Osteocyte (in vitro differentiated cells): Measurements from ENCODE around the gene FBN1. TPM values are rescaled to one million over a fixed set of nuclear protein-coding genes. Genes with fewer than 3 reads are reported as not detected.
A peak's percentile ranks its signal among the peaks of the same experiment; 100 is the strongest.

Experiments
- DNase-seq: peaks from one replicate; pipeline ENCODE4 v3.0.0; 2021; ENCODE audit warnings: mixed read lengths; ENCODE audit not compliant: unreplicated experiment; ENCODE audit errors: extremely low spot score
- H3K27ac Mint-ChIP-seq: one replicate; pipeline ENCODE4 v1.8.0; 2021; ENCODE audit warnings: mild to moderate bottlenecking, mixed read lengths; ENCODE audit not compliant: unreplicated experiment
- H3K27me3 Mint-ChIP-seq: one replicate; pipeline ENCODE4 v1.8.0; 2021; ENCODE audit warnings: mixed read lengths; ENCODE audit not compliant: unreplicated experiment
- H3K36me3 Mint-ChIP-seq: one replicate; pipeline ENCODE4 v1.8.0; 2021; ENCODE audit warnings: mixed read lengths; ENCODE audit not compliant: unreplicated experiment
- H3K4me1 Mint-ChIP-seq: one replicate; pipeline ENCODE4 v1.8.0; 2021; ENCODE audit warnings: mixed read lengths; ENCODE audit not compliant: unreplicated experiment
- H3K4me3 Mint-ChIP-seq: one replicate; pipeline ENCODE4 v1.8.0; 2021; ENCODE audit warnings: mild to moderate bottlenecking, moderate library complexity, mixed read lengths; ENCODE audit not compliant: unreplicated experiment
- H3K9me3 Mint-ChIP-seq: one replicate; pipeline ENCODE4 v1.8.0; 2021; ENCODE audit warnings: mixed read lengths; ENCODE audit not compliant: unreplicated experiment
- CTCF ChIP-seq: fragments of 200-600 bp; sonication (generic); IDR thresholded peaks from 2 replicates; pipeline ENCODE4 v1.5.0; 2021; ENCODE audit warnings: antibody characterized with exemption, mild to moderate bottlenecking, moderate library complexity
- total RNA-seq: library from RNA; stranded (reverse); gene quantifications from 2 replicates; pipeline ENCODE4 v1.2.1, GENCODE V29; 2021

The FBN1 gene
- total RNA-seq, 1 donor from 2014 or later, result 1,012 TPM

GRCh38 chr15:48634096-48634495 is 11.4 kb downstream of the FBN1 start:
- no peak for TF ChIP-seq CTCF
- no peak for DNase-seq
- no peaks in the 10 kb centered on the region for H3K27me3 Mint-ChIP-seq
- no peaks in the 10 kb centered on the region for H3K9me3 Mint-ChIP-seq
- no peak overlapping the region for H3K4me3 Mint-ChIP-seq
- peaks cover 45% of the 10 kb centered on the region for H3K36me3 Mint-ChIP-seq
- H3K27ac Mint-ChIP-seq, result peak overlapping the region; percentile 95
- H3K4me1 Mint-ChIP-seq, result peaks cover 99% of the 10 kb centered on the region

GRCh38 chr15:48632651-48633050 is 12.9 kb downstream of the FBN1 start:
- Mint-ChIP-seq H3K27ac (peak overlapping the region; percentile 95), H3K4me1 (peaks cover 99% of the 10 kb centered on the region), H3K4me3 (peak overlapping the region; percentile 7), H3K27me3 (no peaks in the 10 kb centered on the region), H3K9me3 (no peaks in the 10 kb centered on the region), H3K36me3 (peaks cover 44% of the 10 kb centered on the region)
- TF ChIP-seq CTCF, result no peak
- no peak for DNase-seq

- peaks cover 36% of the 10 kb centered on the region for H3K36me3 Mint-ChIP-seq
- no peak for DNase-seq
- H3K4me1 Mint-ChIP-seq, result peaks cover 97% of the 10 kb centered on the region
- peak overlapping the region; percentile 78 for H3K27ac Mint-ChIP-seq
- no peak overlapping the region for H3K4me3 Mint-ChIP-seq
- TF ChIP-seq CTCF, result no peak
- H3K9me3 Mint-ChIP-seq, result no peaks in the 10 kb centered on the region
- no peaks in the 10 kb centered on the region for H3K27me3 Mint-ChIP-seq
Observed at GRCh38 chr15:48631176-48631770, 14.2 kb downstream of the FBN1 start.

- no peak overlapping the region for H3K4me3 Mint-ChIP-seq
- H3K27ac Mint-ChIP-seq, result peak overlapping the region; percentile 78
- H3K4me1 Mint-ChIP-seq, result peaks cover 97% of the 10 kb centered on the region
- no peaks in the 10 kb centered on the region for H3K27me3 Mint-ChIP-seq
- no peak for DNase-seq
- H3K36me3 Mint-ChIP-seq, result peaks cover 36% of the 10 kb centered on the region
- TF ChIP-seq CTCF, result no peak
- no peaks in the 10 kb centered on the region for H3K9me3 Mint-ChIP-seq
Observed at GRCh38 chr15:48630245-48630644, 15.3 kb downstream of the FBN1 start.

GRCh38 chr15:48628832-48629231 is 16.7 kb downstream of the FBN1 start:
- H3K27ac Mint-ChIP-seq, result peak overlapping the region; percentile 95
- H3K9me3 Mint-ChIP-seq, result no peaks in the 10 kb centered on the region
- no peak overlapping the region for H3K4me3 Mint-ChIP-seq
- no peaks in the 10 kb centered on the region for H3K27me3 Mint-ChIP-seq
- H3K4me1 Mint-ChIP-seq, result peaks cover 92% of the 10 kb centered on the region
- TF ChIP-seq CTCF, result no peak
- no peak for DNase-seq
- H3K36me3 Mint-ChIP-seq, result peaks cover 37% of the 10 kb centered on the region
